ENCODE measurements around the gene CRK.

DNA sequence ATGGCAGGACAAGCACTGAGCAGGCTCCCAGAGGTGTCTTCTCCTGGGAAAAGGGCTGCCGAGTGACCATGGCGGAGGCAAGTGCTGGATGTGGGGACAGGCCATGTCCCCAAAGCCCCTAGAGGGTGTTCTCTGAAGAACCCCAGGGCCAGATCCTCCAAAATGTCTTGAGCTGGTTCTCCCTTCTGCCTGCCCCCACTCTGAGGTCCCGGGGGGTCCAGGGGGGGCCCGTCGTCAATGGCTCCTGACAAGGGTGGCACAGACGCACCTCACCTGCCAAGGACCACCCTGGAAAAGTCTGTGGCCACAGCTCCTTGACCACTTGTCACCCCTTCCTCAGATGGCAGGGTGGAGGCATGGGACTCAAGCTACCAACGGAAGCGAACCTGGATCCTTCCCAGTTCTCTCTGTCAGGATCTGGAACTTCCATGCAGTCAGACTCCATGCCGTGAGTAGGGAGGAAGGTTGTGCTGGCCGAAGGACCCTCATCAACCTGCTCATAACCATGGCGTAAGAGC, 38.8 kb upstream of the CRK start:
- TF ChIP-seq, protein P1, sequence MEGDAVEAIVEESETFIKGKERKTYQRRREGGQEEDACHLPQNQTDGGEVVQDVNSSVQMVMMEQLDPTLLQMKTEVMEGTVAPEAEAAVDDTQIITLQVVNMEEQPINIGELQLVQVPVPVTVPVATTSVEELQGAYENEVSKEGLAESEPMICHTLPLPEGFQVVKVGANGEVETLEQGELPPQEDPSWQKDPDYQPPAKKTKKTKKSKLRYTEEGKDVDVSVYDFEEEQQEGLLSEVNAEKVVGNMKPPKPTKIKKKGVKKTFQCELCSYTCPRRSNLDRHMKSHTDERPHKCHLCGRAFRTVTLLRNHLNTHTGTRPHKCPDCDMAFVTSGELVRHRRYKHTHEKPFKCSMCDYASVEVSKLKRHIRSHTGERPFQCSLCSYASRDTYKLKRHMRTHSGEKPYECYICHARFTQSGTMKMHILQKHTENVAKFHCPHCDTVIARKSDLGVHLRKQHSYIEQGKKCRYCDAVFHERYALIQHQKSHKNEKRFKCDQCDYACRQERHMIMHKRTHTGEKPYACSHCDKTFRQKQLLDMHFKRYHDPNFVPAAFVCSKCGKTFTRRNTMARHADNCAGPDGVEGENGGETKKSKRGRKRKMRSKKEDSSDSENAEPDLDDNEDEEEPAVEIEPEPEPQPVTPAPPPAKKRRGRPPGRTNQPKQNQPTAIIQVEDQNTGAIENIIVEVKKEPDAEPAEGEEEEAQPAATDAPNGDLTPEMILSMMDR (IDR thresholded peaks at IDR 0.05; ENCODE audit: insufficient read depth, low read depth, low read length) = no peak
- no peak for TF ChIP-seq EZH2 (IDR thresholded peaks at IDR 0.05; ENCODE audit: insufficient read depth, low read length)

All from astrocyte (in vitro differentiated cells and primary cell).